KBM-7 (cell line): ENCODE results near the gene PHACTR2.
"Not testable (repeated sequence)": the region's sequence is repeated elsewhere in the genome, so short reads cannot be mapped to it uniquely, and the experiment has no call there.

Experiments used
- DNase-seq: peaks from one replicate; pipeline ENCODE4 v3.0.0-alpha.2; 2015
- in situ Hi-C: fragments of 300-500 bp; cut with MboI; formaldehyde crosslinking; loops from 2 replicates; pipeline ENCODE4 v1.14.3; 2020; ENCODE audit warnings: low sequenced_read_pairs, low pct_unique_long_range_greater_than_20kb, mixed read lengths

PHACTR2 gene

GRCh38 chr6:143872201-143872600 lies 194.4 kb downstream of the PHACTR2 start:
- in situ Hi-C loops: no loop called here
- DNase-seq: no peak

GRCh38 chr6:143873600-143873999 lies 195.8 kb downstream of the PHACTR2 start:
- in situ Hi-C loops: not testable (repeated sequence)

GRCh38 chr6:143874503-143874902 lies 196.7 kb downstream of the PHACTR2 start:
- DNase-seq, in situ Hi-C loops: not testable (repeated sequence)

More at GRCh38 chr6:143873600-143873999, 195.8 kb downstream of the PHACTR2 start:
- DNase-seq: not testable (repeated sequence)

- DNase-seq: no peak
- in situ Hi-C loops: no loop called here
Observed at GRCh38 chr6:143877584-143878271, 200.0 kb downstream of the PHACTR2 start.

- in situ Hi-C loops: no loop called here
- DNase-seq: no peak
Observed at GRCh38 chr6:143878272-143878760, 200.6 kb downstream of the PHACTR2 start.

GRCh38 chr6:143880412-143880811 lies 202.6 kb downstream of the PHACTR2 start:
- DNase-seq: no peak
- in situ Hi-C loops: no loop called here
